Heart left ventricle (tissue), 13 donors: ENCODE measurements around the gene NBAS.

Experiments used
- POLR2A ChIP-seq, 2 donors: fragments of 450-650 bp; IDR thresholded peaks; one replicate each; pipeline ENCODE4 v1.6.1; 2017; ENCODE audit warnings: antibody characterized with exemption in 2 of 2, mild to moderate bottlenecking in 2 of 2, moderate library complexity in 2 of 2
- TF ChIP-seq, protein P1 (sequence below), 12 donors: fragments of 200-600 bp; sonication (generic) in 4 of 12; IDR thresholded peaks; one replicate each; pipeline versions ENCODE4 v1.5.0 to v1.8.0; 2018 to 2022; ENCODE audit warnings: antibody characterized with exemption in 12 of 12, mild to moderate bottlenecking in 5 of 12
- donor health status: ischemic (EF 13 %, LVEDD 7.1; RV severe dilation, severe dysfunction).
- donor health status: DM: no; HTN: yes; CAD: no.
- donor health status: DM: no; HTN: no; CAD: no.
- donor health status: ischemic (EF 25% LVEDD 6.9; RV normal size, moderate dysfunction).
- donor health status: ischemic (EF 25% LVEDD 5.7; RV mildly dilated, moderate dysfunction).
- donor health status: ischemic (EF 35%, LVEDD 5.7; RV mildly dilated, moderate dysfunction).
- donor health status: nonischemic (EF 11% LVEDD 7.7; RV severe dilation, severe dysfunction).
- donor health status: DM: yes; HTN: yes; CAD: no.
- donor health status: PGD.
- donor health status: ischemic (EF 29% LVEDD 5.4; RV normal size, mild dysfunction).
- donor health status: nonischemic (EF 23%, LVEDD 6.1; RV moderate dilation, normal function).

DNA sequence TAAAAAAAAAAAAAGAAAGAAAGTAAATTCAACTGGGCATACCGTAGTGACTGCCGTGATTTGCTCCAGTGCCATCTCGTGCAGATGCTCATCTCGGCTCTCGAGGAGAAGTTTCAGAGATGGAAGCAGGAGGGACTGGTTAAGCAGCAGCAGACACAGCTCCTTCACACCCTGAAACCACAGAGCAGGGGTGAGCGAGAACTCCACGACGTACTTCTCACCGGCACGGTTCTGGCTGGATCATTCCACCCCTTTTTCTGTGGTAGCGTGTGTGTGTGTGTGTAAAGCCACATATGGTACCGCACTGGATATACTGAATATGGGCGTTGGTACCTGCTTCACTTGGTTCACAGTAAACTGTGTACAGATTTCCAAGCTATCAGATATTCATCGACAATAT, 382.2 kb downstream of the NBAS start:
- TF ChIP-seq, protein P1, sequence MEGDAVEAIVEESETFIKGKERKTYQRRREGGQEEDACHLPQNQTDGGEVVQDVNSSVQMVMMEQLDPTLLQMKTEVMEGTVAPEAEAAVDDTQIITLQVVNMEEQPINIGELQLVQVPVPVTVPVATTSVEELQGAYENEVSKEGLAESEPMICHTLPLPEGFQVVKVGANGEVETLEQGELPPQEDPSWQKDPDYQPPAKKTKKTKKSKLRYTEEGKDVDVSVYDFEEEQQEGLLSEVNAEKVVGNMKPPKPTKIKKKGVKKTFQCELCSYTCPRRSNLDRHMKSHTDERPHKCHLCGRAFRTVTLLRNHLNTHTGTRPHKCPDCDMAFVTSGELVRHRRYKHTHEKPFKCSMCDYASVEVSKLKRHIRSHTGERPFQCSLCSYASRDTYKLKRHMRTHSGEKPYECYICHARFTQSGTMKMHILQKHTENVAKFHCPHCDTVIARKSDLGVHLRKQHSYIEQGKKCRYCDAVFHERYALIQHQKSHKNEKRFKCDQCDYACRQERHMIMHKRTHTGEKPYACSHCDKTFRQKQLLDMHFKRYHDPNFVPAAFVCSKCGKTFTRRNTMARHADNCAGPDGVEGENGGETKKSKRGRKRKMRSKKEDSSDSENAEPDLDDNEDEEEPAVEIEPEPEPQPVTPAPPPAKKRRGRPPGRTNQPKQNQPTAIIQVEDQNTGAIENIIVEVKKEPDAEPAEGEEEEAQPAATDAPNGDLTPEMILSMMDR (IDR thresholded peaks at IDR 0.05): no peak
- no peak for TF ChIP-seq POLR2A (IDR thresholded peaks at IDR 0.05)
